ENCODE data around the gene DSC2.
"Not testable (repeated sequence)": the region's sequence is repeated elsewhere in the genome, so short reads cannot be mapped to it uniquely, and the experiment has no call there.

DSC2 gene

GRCh38 chr18:31042084-31042405, 60.2 kb downstream of the DSC2 start:
- no peak for DNase-seq

GRCh38 chr18:31041271-31042083, 60.7 kb downstream of the DSC2 start:
- no peak for DNase-seq

GRCh38 chr18:31040686-31041270, 61.4 kb downstream of the DSC2 start:
- DNase-seq: no peak

GRCh38 chr18:31039426-31039825, 62.8 kb downstream of the DSC2 start:
- DNase-seq: no peak

GRCh38 chr18:31037686-31038085, 64.5 kb downstream of the DSC2 start:
- DNase-seq: not testable (repeated sequence)

- no peak for DNase-seq
Measured at GRCh38 chr18:31034541-31034940, 67.7 kb downstream of the DSC2 start.

- DNase-seq: no peak
Measured at GRCh38 chr18:31030574-31031278, 71.5 kb downstream of the DSC2 start.

- DNase-seq: no peak
Measured at GRCh38 chr18:31015715-31016434, 86.3 kb downstream of the DSC2 start.

GRCh38 chr18:31011455-31011854, 90.8 kb downstream of the DSC2 start:
- not testable (repeated sequence) for DNase-seq

GRCh38 chr18:31010601-31011000, 91.6 kb downstream of the DSC2 start:
- DNase-seq: no peak

Data from activated effector memory CD4-positive, alpha-beta T cell treated with Interleukin-2 at 50 U/mL for 16 hours (primary cell).